ENCODE results near the gene RELCH.

The RELCH gene

GRCh38 chr18:62301322-62301721, 114.3 kb downstream of the RELCH start:
- intact Hi-C loops (cut with DNase I): no loop called here
- no peak for DNase-seq

- intact Hi-C loops (cut with DNase I): no loop called here
- DNase-seq: no peak
Measured at GRCh38 chr18:62312851-62313250, 125.8 kb downstream of the RELCH start.

GRCh38 chr18:62318228-62319180, 131.4 kb downstream of the RELCH start:
- DNase-seq: no peak
- intact Hi-C loops (cut with DNase I): no loop called here

- intact Hi-C loops (cut with DNase I): no loop called here
- no peak for DNase-seq
Measured at GRCh38 chr18:62321201-62321600, 134.1 kb downstream of the RELCH start.

GRCh38 chr18:62323483-62324180, 136.6 kb downstream of the RELCH start:
- DNase-seq: no peak
- intact Hi-C loops (cut with DNase I): no loop called here

GRCh38 chr18:62324181-62324828, 137.2 kb downstream of the RELCH start:
- intact Hi-C loops (cut with DNase I): no loop called here
- no peak for DNase-seq

- intact Hi-C loops (cut with DNase I): no loop called here
- DNase-seq: peak in 4 of 10 donors; percentile 13 to 86 (median 19)
Measured at GRCh38 chr18:62324917-62325805, 138.1 kb downstream of the RELCH start, which contains the start of gene TNFRSF11A. Gene TNFRSF11A, plus strand, starts transcription at chr18:62325310. Its CDS starts 43 bp downstream, at chr18:62325353.

GRCh38 chr18:62325806-62326645, 139.0 kb downstream of the RELCH start:
- intact Hi-C loops (cut with DNase I): no loop called here
- DNase-seq: peak in 1 of 10 donors; percentile 16

- DNase-seq: no peak
- intact Hi-C loops (cut with DNase I): no loop called here
Measured at GRCh38 chr18:62326646-62327348, 139.7 kb downstream of the RELCH start.

- no peak for DNase-seq
- intact Hi-C loops (cut with DNase I): no loop called here
Measured at GRCh38 chr18:62327977-62328376, 140.9 kb downstream of the RELCH start.

GRCh38 chr18:62328586-62329525, 141.8 kb downstream of the RELCH start:
- intact Hi-C loops (cut with DNase I): no loop called here
- DNase-seq: no peak

- intact Hi-C loops (cut with DNase I): no loop called here
- no peak for DNase-seq
Measured at GRCh38 chr18:62329691-62330454, 142.8 kb downstream of the RELCH start.

GRCh38 chr18:62330650-62331049, 143.6 kb downstream of the RELCH start:
- no peak for DNase-seq
- intact Hi-C loops (cut with DNase I): no loop called here

GRCh38 chr18:62331581-62332356, 144.7 kb downstream of the RELCH start:
- intact Hi-C loops (cut with DNase I): no loop called here
- DNase-seq: no peak

GRCh38 chr18:62332431-62332830, 145.4 kb downstream of the RELCH start:
- intact Hi-C loops (cut with DNase I): no loop called here
- DNase-seq: no peak
